Endothelial cell of umbilical vein (primary cell): Measurements from ENCODE around the gene KCNMA1.

Source experiments
- EZH2 ChIP-seq: IDR thresholded peaks from 2 replicates; pipeline ENCODE4 v1.6.1; 2012; ENCODE audit warnings: borderline replicate concordance, low read depth, mild to moderate bottlenecking, moderate library complexity, low read length, inconsistent platforms; ENCODE audit not compliant: severe bottlenecking
- FOS ChIP-seq: IDR thresholded peaks from 2 replicates; pipeline ENCODE4 v1.6.1; 2011; ENCODE audit warnings: mild to moderate bottlenecking, low read length, moderate library complexity, borderline replicate concordance; ENCODE audit not compliant: insufficient read depth
- GATA2 ChIP-seq: IDR thresholded peaks from 2 replicates; pipeline ENCODE4 v1.7.0; 2011; ENCODE audit warnings: low read depth, mild to moderate bottlenecking, moderate library complexity, mixed read lengths, low read length; ENCODE audit not compliant: insufficient read length, insufficient read depth
- JUN ChIP-seq: IDR thresholded peaks from 2 replicates; pipeline ENCODE4 v1.6.1; 2011; ENCODE audit warnings: borderline replicate concordance, low read depth; ENCODE audit not compliant: insufficient read length, insufficient read depth
- MYC ChIP-seq: IDR thresholded peaks from one replicate; pipeline ENCODE4 v1.6.1; 2011; ENCODE audit warnings: mild to moderate bottlenecking, low read depth, low read length
- POLR2A ChIP-seq: IDR thresholded peaks from 2 replicates; pipeline ENCODE4 v1.6.1; 2012; ENCODE audit warnings: low read depth, mild to moderate bottlenecking, control low read depth, low read length
- POLR2AphosphoS5 ChIP-seq: IDR thresholded peaks from 2 replicates; pipeline ENCODE4 v1.6.1; 2012; ENCODE audit warnings: low read depth, mild to moderate bottlenecking, control low read depth, low read length, moderate library complexity; ENCODE audit not compliant: insufficient read depth
- TF ChIP-seq, protein P1 (sequence below), 2 donors: IDR thresholded peaks; 1 replicate in 1 of 2; 2 replicates in 1 of 2; pipeline ENCODE4 v1.5.1; 2011; ENCODE audit warnings: low read length in 2 of 2, mild to moderate bottlenecking in 2 of 2, moderate library complexity in 2 of 2, control low read depth in 1 of 2, inconsistent platforms in 1 of 2, low read depth in 1 of 2; ENCODE audit not compliant: insufficient read depth in 1 of 2; ENCODE audit errors: extremely low read depth in 1 of 2
- TF ChIP-seq, protein P2 (sequence below): IDR thresholded peaks from 2 replicates; pipeline ENCODE4 v1.6.1; 2011; ENCODE audit not compliant: insufficient read depth, insufficient read length

DNA sequence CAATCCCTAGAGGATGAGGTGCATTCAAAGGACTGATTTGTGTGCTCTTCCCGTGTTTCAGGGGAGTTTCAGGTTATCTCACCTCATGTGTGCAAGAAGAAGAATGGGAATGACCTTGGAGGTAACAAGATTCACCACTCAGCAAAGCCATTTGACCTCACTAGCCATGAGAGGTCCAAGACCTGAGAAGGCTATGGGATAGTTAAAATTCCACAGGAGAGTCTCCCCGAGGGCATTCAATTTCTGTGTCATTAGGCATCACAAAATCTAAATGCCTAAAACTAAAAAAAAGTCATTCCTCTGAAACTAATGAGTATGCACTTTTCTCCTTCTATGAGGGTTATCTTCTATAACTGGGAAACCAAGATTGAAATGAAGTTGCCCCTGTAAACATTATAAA lies 433.4 kb downstream of the KCNMA1 start:
- TF ChIP-seq POLR2AphosphoS5 = no peak
- TF ChIP-seq POLR2A = no peak
- TF ChIP-seq, protein P1, sequence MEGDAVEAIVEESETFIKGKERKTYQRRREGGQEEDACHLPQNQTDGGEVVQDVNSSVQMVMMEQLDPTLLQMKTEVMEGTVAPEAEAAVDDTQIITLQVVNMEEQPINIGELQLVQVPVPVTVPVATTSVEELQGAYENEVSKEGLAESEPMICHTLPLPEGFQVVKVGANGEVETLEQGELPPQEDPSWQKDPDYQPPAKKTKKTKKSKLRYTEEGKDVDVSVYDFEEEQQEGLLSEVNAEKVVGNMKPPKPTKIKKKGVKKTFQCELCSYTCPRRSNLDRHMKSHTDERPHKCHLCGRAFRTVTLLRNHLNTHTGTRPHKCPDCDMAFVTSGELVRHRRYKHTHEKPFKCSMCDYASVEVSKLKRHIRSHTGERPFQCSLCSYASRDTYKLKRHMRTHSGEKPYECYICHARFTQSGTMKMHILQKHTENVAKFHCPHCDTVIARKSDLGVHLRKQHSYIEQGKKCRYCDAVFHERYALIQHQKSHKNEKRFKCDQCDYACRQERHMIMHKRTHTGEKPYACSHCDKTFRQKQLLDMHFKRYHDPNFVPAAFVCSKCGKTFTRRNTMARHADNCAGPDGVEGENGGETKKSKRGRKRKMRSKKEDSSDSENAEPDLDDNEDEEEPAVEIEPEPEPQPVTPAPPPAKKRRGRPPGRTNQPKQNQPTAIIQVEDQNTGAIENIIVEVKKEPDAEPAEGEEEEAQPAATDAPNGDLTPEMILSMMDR (IDR thresholded peaks at IDR 0.05; ENCODE audit: extremely low read depth in 1 of 2, insufficient read depth in 1 of 2, low read depth in 1 of 2, low read length in 2 of 2) = no peak
- TF ChIP-seq JUN = no peak
- no peak for TF ChIP-seq EZH2
- TF ChIP-seq MYC = no peak
- TF ChIP-seq, protein P2, sequence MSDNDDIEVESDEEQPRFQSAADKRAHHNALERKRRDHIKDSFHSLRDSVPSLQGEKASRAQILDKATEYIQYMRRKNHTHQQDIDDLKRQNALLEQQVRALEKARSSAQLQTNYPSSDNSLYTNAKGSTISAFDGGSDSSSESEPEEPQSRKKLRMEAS = no peak
- TF ChIP-seq FOS = no peak
- TF ChIP-seq GATA2 = no peak
